Posterior vena cava (tissue), 2 donors: ENCODE measurements around the gene DYNLT1. TPM values are rescaled to one million over a fixed set of nuclear protein-coding genes. Genes with fewer than 3 reads are reported as not detected.
"Not testable (repeated sequence)": the region's sequence is repeated elsewhere in the genome, so short reads cannot be mapped to it uniquely, and the experiment has no call there.

Experiments
- DNase-seq: peaks from one replicate; pipeline ENCODE4 v3.0.0-alpha.2; 2020; ENCODE audit warnings: low spot score
- intact Hi-C, 2 donors: fragments of 100-400 bp; cut with DNase I; formaldehyde crosslinking; loops; one replicate each; pipeline versions ENCODE4 v1.14.1 to v1.14.2; 2022 to 2023
- total RNA-seq, 2 donors: library from RNA; stranded (reverse); fragmentation: NEBNext Ultra II Directional; extraction: Animal tissue kit (Norgen Biotek cat#: 25700); gene quantifications; one replicate each; pipeline ENCODE4 v1.2.1, GENCODE V29; 2021
- donor health status: DM: yes; HTN: yes; CAD: no.
- donor health status: DM: yes; HTN: yes; CAD: no.

Gene DYNLT1
- total RNA-seq, 2 donors from 2014 or later: 91.3 to 91.4 TPM

- intact Hi-C loops: no loop called here
- no peak for DNase-seq
Observed at GRCh38 chr6:158627940-158628211, 16.7 kb downstream of the DYNLT1 start.

- intact Hi-C loops: no loop called here
- DNase-seq: no peak
Observed at GRCh38 chr6:158627168-158627939, 17.2 kb downstream of the DYNLT1 start.

DNA sequence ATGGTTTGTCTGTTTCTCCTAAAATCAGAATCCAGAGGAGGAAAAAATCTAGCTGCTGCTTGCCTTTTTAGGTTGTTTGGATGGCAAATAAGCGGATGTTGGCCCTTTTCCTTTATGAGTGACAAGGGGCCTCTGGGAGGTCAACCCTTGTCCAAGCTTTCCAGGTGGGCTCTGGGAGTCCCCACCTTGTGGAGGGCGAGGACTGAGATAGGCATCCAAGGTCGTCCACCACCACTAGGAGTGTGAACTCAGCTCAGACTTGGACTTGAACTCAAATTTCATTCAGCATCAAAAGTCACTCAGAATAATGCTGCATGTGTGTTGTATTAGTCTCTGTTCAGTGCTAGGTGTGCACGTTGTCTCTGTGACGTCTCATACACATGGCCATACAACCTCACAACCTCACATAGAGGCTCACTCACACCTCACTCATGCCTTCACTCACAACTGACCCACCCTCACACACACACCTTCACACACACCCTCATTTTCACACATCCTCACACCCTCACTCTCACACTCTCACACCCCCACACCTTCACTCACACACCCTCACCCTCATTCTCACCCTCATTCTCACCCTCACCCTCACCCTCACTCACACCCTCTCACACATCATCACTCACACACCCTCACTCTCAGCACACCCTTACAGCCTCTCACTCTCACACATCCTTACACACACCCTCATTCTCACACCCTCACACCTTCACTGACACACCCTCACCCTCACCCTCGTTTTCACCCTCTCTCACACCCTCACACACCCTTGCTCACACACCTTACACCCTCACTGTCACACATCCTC, 18.0 kb downstream of the DYNLT1 start:
- no peak for DNase-seq
- intact Hi-C loops: no loop called here

- intact Hi-C loops: no loop called here
- no peak for DNase-seq
Observed at GRCh38 chr6:158625881-158626305, 18.6 kb downstream of the DYNLT1 start.

DNA sequence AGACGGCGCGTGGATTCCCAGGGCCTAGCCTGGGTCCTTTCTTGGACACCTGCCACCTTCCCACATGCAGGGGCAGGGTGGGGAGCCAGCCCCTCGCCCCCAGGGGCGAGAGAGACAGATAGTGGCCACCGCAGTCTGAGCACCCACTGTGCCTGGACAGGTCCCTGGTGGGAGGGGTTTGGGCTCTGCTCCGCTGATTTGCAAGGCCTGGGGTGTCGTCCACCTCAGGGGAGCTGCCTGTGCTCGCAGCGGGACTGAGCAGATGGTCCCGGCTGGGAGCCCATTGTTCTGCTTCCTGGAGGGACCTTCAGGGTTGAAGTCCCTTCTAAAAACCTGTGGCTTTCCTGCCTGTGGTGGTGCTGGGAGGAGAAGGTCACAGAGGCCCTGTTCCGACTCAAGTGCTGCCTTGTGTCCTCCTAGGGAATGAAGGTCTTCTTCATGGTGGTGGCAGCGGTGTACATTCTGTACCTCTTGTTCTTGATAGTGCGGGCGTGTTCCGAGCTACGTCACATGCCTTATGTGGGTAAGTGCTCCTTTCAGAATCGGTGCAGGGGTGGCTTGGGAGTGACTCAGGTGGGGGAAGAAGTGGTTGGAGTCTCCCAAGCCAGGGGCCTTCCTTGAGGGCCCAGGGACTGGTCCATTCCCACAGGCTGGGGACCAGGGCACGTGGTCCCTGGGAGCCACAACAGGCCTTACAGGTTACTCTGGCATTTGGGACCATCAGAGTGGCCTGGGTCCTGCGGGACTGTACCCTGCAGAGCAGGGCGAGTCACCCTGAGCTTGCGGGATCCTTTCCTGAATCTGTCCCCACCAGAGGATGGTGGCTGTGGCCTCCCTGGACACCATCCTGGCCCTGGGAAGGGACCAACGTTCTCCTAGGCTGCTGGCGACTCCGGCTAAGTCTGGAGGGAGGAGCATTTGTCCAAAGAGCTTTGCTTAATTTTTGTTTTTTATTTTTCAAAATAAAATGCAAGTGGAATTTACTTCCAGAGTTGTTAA, 19.6 kb downstream of the DYNLT1 start:
- DNase-seq: no peak
- intact Hi-C loops: no loop called here

GRCh38 chr6:158622545-158623190, 21.9 kb downstream of the DYNLT1 start:
- intact Hi-C loops: no loop called here

GRCh38 chr6:158621694-158622544, 22.6 kb downstream of the DYNLT1 start:
- intact Hi-C loops: no loop called here
- DNase-seq: no peak

More at GRCh38 chr6:158622545-158623190, 21.9 kb downstream of the DYNLT1 start:
- DNase-seq: no peak

- intact Hi-C loops: no loop called here
- no peak for DNase-seq
Observed at GRCh38 chr6:158620963-158621693, 23.4 kb downstream of the DYNLT1 start.

- no peak for DNase-seq
- intact Hi-C loops: no loop called here
Observed at GRCh38 chr6:158619922-158620801, 24.4 kb downstream of the DYNLT1 start.

GRCh38 chr6:158618289-158618688, 26.3 kb downstream of the DYNLT1 start:
- DNase-seq, intact Hi-C loops: not testable (repeated sequence)

DNA sequence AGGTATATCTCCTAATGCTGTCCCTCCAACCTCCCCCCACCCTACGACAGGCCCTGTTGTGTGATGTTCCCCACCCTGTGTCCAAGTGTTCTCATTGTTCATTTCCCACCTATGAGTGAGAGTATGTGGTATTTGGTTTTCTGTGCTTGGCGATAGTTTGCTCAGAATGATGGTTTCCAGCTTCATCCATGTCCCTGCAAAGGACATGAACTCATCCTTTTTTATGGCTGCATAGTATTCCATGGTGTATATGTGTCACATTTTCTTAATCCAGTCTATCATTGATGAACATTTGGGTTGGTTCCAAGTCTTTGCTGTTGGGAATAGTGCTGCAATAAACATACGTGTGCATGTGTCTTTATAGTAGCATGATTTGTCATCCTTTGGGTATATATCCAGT, 29.9 kb downstream of the DYNLT1 start:
- DNase-seq, intact Hi-C loops: not testable (repeated sequence)

DNA sequence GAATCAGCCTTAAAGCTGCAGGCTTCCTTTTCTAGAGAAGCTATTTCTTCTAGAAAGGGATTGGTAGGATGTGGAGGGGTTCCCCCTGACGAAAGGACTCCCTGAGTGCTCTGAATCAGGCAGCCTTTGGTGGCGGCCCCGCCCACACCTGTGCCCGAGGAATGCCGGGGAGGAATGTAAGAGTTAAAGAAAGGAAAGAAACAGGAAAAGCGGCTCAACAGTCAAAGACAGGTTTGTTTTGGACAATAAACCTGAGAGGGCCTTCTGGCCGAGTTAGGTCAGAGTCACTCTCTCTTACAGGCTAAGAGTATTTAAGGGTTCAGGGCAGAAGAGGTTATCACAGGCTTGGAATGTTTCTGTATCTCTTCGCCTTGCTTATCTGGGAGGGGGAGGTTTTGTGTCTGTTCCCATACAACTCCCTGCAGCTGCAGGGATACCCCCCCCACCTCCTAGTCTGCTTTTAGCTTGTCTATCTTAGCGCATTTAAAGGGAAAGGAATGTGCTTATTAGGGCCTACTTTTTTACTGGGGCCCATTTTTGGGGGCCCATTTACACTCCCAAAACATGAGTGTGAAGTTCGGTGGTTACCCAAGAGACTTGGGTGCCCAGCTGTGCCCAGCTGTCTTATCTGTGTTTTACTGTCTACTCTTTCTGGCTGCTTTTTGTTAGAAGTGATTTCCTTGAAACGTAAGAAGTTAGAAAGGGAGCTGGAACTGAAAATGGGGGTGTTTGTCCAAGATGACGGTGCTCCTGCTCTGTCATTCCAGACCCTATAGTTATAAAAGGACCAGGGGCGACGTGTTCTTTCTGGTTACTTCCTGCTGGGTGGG, 32.8 kb downstream of the DYNLT1 start:
- intact Hi-C loops: no loop called here
- no peak for DNase-seq

DNA sequence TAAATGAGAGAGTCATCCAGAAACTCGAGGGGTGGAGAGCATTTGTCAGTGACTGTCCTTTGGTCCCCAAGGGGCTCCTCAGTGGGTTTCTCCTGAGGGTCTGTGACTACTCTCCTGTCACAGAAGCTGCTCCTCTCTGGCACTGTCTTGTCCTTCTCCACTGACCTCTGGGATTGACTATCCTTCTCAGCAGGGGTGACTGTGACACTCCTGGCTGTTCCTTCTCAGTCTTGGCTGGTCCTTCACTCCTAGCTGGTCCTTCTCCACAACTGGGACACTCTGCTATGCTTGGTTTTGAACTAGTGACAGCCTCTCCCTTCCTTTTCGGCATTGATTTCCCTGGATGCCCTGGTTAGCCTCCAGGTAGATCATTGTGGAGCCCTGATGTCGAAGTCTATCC, 33.5 kb downstream of the DYNLT1 start:
- DNase-seq: no peak
- intact Hi-C loops: no loop called here

DNA sequence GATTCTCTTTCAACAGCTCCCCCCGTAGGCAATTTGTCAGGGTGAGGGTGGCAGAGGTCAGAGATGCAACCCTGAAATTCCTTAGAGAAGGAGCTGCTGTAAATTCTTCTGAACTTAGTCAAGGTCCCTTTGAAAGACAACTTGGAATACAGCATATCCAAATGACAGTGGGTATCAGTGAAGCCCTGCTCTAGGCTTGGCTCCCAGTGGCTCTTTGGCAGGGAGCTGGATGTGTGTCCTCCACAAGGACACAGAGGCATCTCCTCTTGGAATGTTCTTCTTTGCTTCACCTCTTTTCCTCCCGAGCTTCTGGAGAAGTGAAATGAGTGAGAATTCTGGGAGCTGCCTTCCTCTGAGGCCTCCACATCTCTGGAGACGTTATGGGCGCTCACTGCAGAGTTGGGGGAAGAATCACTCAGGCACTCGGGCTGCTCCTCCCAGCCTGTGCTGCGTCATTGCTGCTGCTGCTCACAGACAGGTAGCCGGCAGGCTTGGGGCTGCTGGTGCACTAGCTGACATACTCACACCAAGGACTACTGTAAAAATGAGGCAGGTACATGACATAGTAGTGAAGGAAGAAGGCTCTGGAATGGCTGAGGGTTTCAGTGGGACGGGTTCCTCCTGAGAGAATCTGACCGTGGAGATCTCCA, 34.1 kb downstream of the DYNLT1 start:
- intact Hi-C loops: no loop called here
- no peak for DNase-seq

GRCh38 chr6:158609455-158610155, 34.9 kb downstream of the DYNLT1 start:
- intact Hi-C loops: loop anchor here in 1 of 2 donors (10.0 kb wide), 1 partner anchor 385 kb away; no protein-coding TSS in a partner anchor
- no peak for DNase-seq
